Caco-2 (cell line): ENCODE data around the gene SHOC2. TPM values are rescaled to one million over a fixed set of nuclear protein-coding genes. Genes with fewer than 3 reads are reported as not detected.

Source experiments
- BruUV-seq: library from RNA; stranded (reverse); fragments of 400-500 nt; replicated peaks from 2 replicates; lab custom pipeline; 2021; lab: Mats Ljungman, UMichigan
- CTCF ChIA-PET: fragments of 300-600 bp; sonication (Branson Sonifier 250); formaldehyde crosslinking; loops from one replicate; lab custom pipeline; 2022; ENCODE audit warnings: antibody characterized with exemption; lab: Charles Lee
- POLR2A ChIA-PET: fragments of 300-600 bp; sonication (Branson Sonifier 250); formaldehyde crosslinking; loops from one replicate; lab custom pipeline; 2022; ENCODE audit warnings: antibody characterized with exemption; lab: Charles Lee
- DNase-seq, 2 experiments: peaks; one replicate each; pipeline versions ENCODE4 v3.0.0 to v3.0.0-alpha.2; 2020 to 2022
- H3K27me3 ChIP-seq: replicated peaks from 2 replicates; pipeline ENCODE4 v1.6.0; 2011; ENCODE audit warnings: low read length; ENCODE audit not compliant: control insufficient read depth, insufficient read depth
- H3K36me3 ChIP-seq: 2 replicates; pipeline ENCODE4 v1.5.1; 2011; ENCODE audit warnings: low read length; ENCODE audit not compliant: control insufficient read depth, insufficient read depth
- H3K4me1 ChIP-seq: fragments of 250-450 bp; sonication (Bioruptor Pico); 2 replicates; pipeline ENCODE4 v1.5.1; 2020; ENCODE audit warnings: mild to moderate bottlenecking
- H3K4me3 ChIP-seq: 2 replicates; pipeline ENCODE4 v1.5.1; 2011; ENCODE audit warnings: low read depth, mild to moderate bottlenecking, control low read depth, low read length
- H3K9me3 ChIP-seq: fragments of 250-450 bp; sonication (Bioruptor Pico); 2 replicates; pipeline ENCODE4 v1.5.1; 2020; ENCODE audit warnings: mild to moderate bottlenecking, moderate library complexity
- H3K27ac Mint-ChIP-seq: one replicate; pipeline ENCODE4 v1.8.0; 2022; ENCODE audit warnings: mixed read lengths; ENCODE audit not compliant: unreplicated experiment
- H3K27me3 Mint-ChIP-seq: one replicate; pipeline ENCODE4 v1.8.0; 2022; ENCODE audit warnings: mixed read lengths; ENCODE audit not compliant: insufficient read depth, unreplicated experiment
- H3K36me3 Mint-ChIP-seq: one replicate; pipeline ENCODE4 v1.8.0; 2022; ENCODE audit warnings: mild to moderate bottlenecking, mixed read lengths; ENCODE audit not compliant: insufficient read depth, unreplicated experiment
- H3K4me1 Mint-ChIP-seq: one replicate; pipeline ENCODE4 v1.8.0; 2022; ENCODE audit warnings: low read depth, mixed read lengths; ENCODE audit not compliant: unreplicated experiment
- H3K4me3 Mint-ChIP-seq: one replicate; pipeline ENCODE4 v1.8.0; 2022; ENCODE audit warnings: mild to moderate bottlenecking, moderate library complexity, mixed read lengths; ENCODE audit not compliant: unreplicated experiment
- H3K9me3 Mint-ChIP-seq: one replicate; pipeline ENCODE4 v1.8.0; 2022; ENCODE audit warnings: mixed read lengths; ENCODE audit not compliant: unreplicated experiment
- CTCF ChIP-seq, 2 experiments: fragments of 200-600 bp in 1 of 2; IDR thresholded peaks; 1 replicate in 1 of 2; 2 replicates in 1 of 2; pipeline versions ENCODE4 v1.5.1 to v1.8.0; 2011 to 2022; ENCODE audit warnings: antibody characterized with exemption in 1 of 2, control low read depth in 1 of 2, inconsistent platforms in 1 of 2, low read depth in 1 of 2, low read length in 1 of 2, mild to moderate bottlenecking in 1 of 2, moderate library complexity in 1 of 2; ENCODE audit not compliant: insufficient read depth in 1 of 2, severe bottlenecking in 1 of 2, unreplicated experiment in 1 of 2
- intact Hi-C: fragments of 100-400 bp; cut with micrococcal nuclease; formaldehyde crosslinking; loops from one replicate; pipeline ENCODE4 v1.10.0; 2022; ENCODE audit not compliant: unreplicated experiment
- total RNA-seq: library from RNA; stranded (reverse); gene quantifications from 2 replicates; pipeline ENCODE4 v1.2.3, GENCODE V29; 2022

The SHOC2 gene
- total RNA-seq, 1 experiment from 2014 or later, result 38.5 TPM

- Mint-ChIP-seq H3K27me3 (no peaks in the 10 kb centered on the region), H3K36me3 (peaks cover 4% of the 10 kb centered on the region), H3K4me3 (no peak overlapping the region), H3K4me1 (no peaks in the 10 kb centered on the region), H3K9me3 (no peaks in the 10 kb centered on the region), H3K27ac (no peak overlapping the region)
- BruUV-seq, result no TSS peak
- no peak overlapping the region for H3K4me3 ChIP-seq
- ChIA-PET CTCF (no interaction called here), POLR2A (no interaction called here)
- no peak for TF ChIP-seq CTCF (IDR thresholded peaks at IDR 0.05; ENCODE audit: insufficient read depth in 1 of 2, low read depth in 1 of 2, low read length in 1 of 2, severe bottlenecking in 1 of 2, unreplicated experiment in 1 of 2)
- H3K4me1 ChIP-seq, result no peaks in the 10 kb centered on the region
- intact Hi-C loops, result no loop called here
- no peaks in the 10 kb centered on the region for H3K27me3 ChIP-seq
- no peaks in the 10 kb centered on the region for H3K9me3 ChIP-seq
- no peaks in the 10 kb centered on the region for H3K36me3 ChIP-seq
- no peak for DNase-seq
Measured at GRCh38 chr10:110992006-110992800, 72.8 kb downstream of the SHOC2 start.

GRCh38 chr10:110993024-110993693 lies 73.8 kb downstream of the SHOC2 start:
- DNase-seq, result no peak
- H3K9me3 ChIP-seq, result no peaks in the 10 kb centered on the region
- POLR2A ChIA-PET, result no interaction called here
- Mint-ChIP-seq H3K27me3 (no peaks in the 10 kb centered on the region), H3K27ac (no peak overlapping the region), H3K36me3 (peaks cover 4% of the 10 kb centered on the region), H3K4me1 (no peaks in the 10 kb centered on the region), H3K9me3 (no peaks in the 10 kb centered on the region), H3K4me3 (no peak overlapping the region)
- BruUV-seq, result no TSS peak
- no peaks in the 10 kb centered on the region for H3K4me1 ChIP-seq
- intact Hi-C loops, result no loop called here
- no peak overlapping the region for H3K4me3 ChIP-seq
- H3K36me3 ChIP-seq, result no peaks in the 10 kb centered on the region
- no peaks in the 10 kb centered on the region for H3K27me3 ChIP-seq
- no peak for TF ChIP-seq CTCF (IDR thresholded peaks at IDR 0.05; ENCODE audit: insufficient read depth in 1 of 2, low read depth in 1 of 2, low read length in 1 of 2, severe bottlenecking in 1 of 2, unreplicated experiment in 1 of 2)
- CTCF ChIA-PET, result no interaction called here

GRCh38 chr10:110994406-110995086 lies 75.1 kb downstream of the SHOC2 start:
- CTCF ChIA-PET, result no interaction called here

More at GRCh38 chr10:110994406-110995086, 75.1 kb downstream of the SHOC2 start:
- no peaks in the 10 kb centered on the region for H3K9me3 Mint-ChIP-seq
- H3K27me3 Mint-ChIP-seq, result no peaks in the 10 kb centered on the region
- Histone ChIP-seq H3K27me3 (no peaks in the 10 kb centered on the region), H3K36me3 (no peaks in the 10 kb centered on the region), H3K4me3 (no peak overlapping the region), H3K9me3 (no peaks in the 10 kb centered on the region), H3K4me1 (no peaks in the 10 kb centered on the region)
- no peak overlapping the region for H3K4me3 Mint-ChIP-seq
- POLR2A ChIA-PET, result no interaction called here
- H3K36me3 Mint-ChIP-seq, result peaks cover 6% of the 10 kb centered on the region
- no peak overlapping the region for H3K27ac Mint-ChIP-seq
- no peaks in the 10 kb centered on the region for H3K4me1 Mint-ChIP-seq
- TF ChIP-seq CTCF (IDR thresholded peaks at IDR 0.05; ENCODE audit: insufficient read depth in 1 of 2, low read depth in 1 of 2, low read length in 1 of 2, severe bottlenecking in 1 of 2, unreplicated experiment in 1 of 2), result no peak
- intact Hi-C loops, result no loop called here
- BruUV-seq, result no TSS peak
- DNase-seq, result no peak
